GM18505 (cell line): ENCODE measurements around the gene KIAA1755.

ENCODE experiments used
- ATAC-seq: cut with Tn5 transposase; IDR thresholded peaks from one replicate; pipeline ENCODE4 v1.9.1; 2021; ENCODE audit not compliant: unreplicated experiment
- POLR2A ChIP-seq: IDR thresholded peaks from 4 replicates; pipeline ENCODE4 v1.6.1; 2011; ENCODE audit warnings: borderline replicate concordance; ENCODE audit not compliant: insufficient read depth, insufficient read length; ENCODE audit errors: extremely low read depth

KIAA1755 gene

GRCh38 chr20:38198238-38198861 is 62.2 kb downstream of the KIAA1755 start:
- no peak for TF ChIP-seq POLR2A
- ATAC-seq, result no peak

GRCh38 chr20:38197619-38198018 is 62.9 kb downstream of the KIAA1755 start:
- TF ChIP-seq POLR2A, result no peak
- ATAC-seq, result no peak

- ATAC-seq, result no peak
Measured at GRCh38 chr20:38197217-38197616, 63.3 kb downstream of the KIAA1755 start.

GRCh38 chr20:38196592-38196991 is 63.9 kb downstream of the KIAA1755 start:
- no peak for TF ChIP-seq POLR2A
- no peak for ATAC-seq

More at GRCh38 chr20:38197217-38197616, 63.3 kb downstream of the KIAA1755 start:
- no peak for TF ChIP-seq POLR2A

- ATAC-seq, result no peak
- no peak for TF ChIP-seq POLR2A
Measured at GRCh38 chr20:38196076-38196475, 64.5 kb downstream of the KIAA1755 start.

- ATAC-seq, result no peak
- no peak for TF ChIP-seq POLR2A
Measured at GRCh38 chr20:38195521-38195920, 65.0 kb downstream of the KIAA1755 start.

- ATAC-seq, result no peak
- TF ChIP-seq POLR2A, result no peak
Measured at GRCh38 chr20:38194971-38195504, 65.5 kb downstream of the KIAA1755 start.

- no peak for ATAC-seq
- no peak for TF ChIP-seq POLR2A
Measured at GRCh38 chr20:38193586-38194105, 66.9 kb downstream of the KIAA1755 start.

- no peak for TF ChIP-seq POLR2A
- no peak for ATAC-seq
Measured at GRCh38 chr20:38192323-38192885, 68.1 kb downstream of the KIAA1755 start.

GRCh38 chr20:38191654-38192053 is 68.9 kb downstream of the KIAA1755 start:
- no peak for TF ChIP-seq POLR2A
- no peak for ATAC-seq

GRCh38 chr20:38190936-38191371 is 69.6 kb downstream of the KIAA1755 start:
- no peak for ATAC-seq
- no peak for TF ChIP-seq POLR2A

- no peak for TF ChIP-seq POLR2A
- ATAC-seq, result no peak
Measured at GRCh38 chr20:38190166-38190565, 70.4 kb downstream of the KIAA1755 start.

- no peak for TF ChIP-seq POLR2A
- ATAC-seq, result no peak
Measured at GRCh38 chr20:38187517-38187916, 73.0 kb downstream of the KIAA1755 start.

- no peak for ATAC-seq
- TF ChIP-seq POLR2A, result no peak
Measured at GRCh38 chr20:38186788-38187221, 73.7 kb downstream of the KIAA1755 start.
